Germinal center (tissue), 1 donor: Measurements from ENCODE around the gene SGCD.

Experiments used
- DNase-seq: peaks from one replicate; pipeline ENCODE4 v3.0.0; 2012; ENCODE audit warnings: mixed read lengths, low spot score

Gene SGCD

DNA sequence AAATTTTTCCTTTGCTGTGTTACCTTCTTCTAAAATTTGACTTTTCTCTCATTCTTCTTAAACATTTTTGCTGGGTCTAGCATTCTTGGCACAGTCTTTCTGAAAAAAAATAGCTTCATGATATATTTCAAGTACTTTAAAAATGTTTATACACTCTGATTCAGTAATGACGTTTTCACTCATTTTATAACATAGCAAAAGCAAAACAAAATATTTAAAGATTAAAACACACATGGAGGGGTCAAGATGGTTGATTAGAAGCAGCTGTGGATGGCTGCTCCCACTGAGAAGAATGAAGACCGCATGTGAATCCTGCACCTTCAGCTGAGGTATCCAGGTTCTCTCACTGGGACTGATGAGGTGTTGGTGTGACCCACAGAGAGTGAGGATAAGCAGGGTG, 188.2 kb downstream of the SGCD start:
- DNase-seq = no peak

DNA sequence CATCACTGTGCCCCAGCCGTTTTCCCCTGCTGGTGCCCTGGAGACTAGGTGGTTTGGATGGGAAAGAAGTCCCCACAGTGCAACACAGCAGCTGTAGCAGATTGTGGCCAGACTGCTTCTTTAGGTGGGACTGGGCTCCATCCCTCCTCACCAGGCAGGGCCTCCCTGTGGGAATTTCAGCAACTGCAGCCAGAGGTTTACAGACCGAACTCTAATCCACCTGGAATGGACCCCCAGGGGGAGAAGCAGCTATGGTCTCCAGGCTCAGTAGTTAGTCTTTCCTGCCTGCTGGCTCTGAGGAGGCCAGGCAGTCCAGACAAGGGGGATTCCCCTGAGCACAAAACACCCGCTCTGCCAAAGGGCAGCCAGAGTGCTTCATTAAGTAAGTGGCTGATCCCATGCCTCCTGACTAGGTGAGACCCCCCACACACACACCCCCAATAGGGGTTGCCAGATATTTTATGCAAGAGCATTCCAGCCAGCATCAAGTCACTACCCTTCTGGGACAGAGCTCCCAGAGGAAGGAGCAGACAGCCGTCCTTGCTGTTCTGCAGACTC, 188.9 kb downstream of the SGCD start:
- no peak for DNase-seq

- no peak for DNase-seq
Observed at GRCh38 chr5:156522651-156523529, 195.9 kb downstream of the SGCD start.

DNA sequence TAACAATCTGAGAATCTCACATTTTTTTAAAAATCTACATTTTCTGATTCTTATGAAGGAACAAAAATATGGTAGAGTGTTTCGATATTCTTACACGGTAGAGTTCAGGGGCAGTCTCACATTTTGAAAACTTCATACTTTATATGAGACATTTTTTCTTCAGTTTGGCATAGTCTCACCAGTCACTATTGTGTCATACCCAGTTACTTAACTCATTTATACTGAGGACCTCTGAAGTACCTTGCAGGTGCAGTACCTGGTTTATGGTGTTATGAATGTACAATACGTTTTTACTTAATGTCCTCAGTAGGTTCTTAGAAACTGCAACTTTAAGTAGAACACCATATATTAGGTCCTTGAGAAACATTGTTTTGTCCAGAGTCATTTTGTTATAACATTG, 196.6 kb downstream of the SGCD start:
- no peak for DNase-seq

- DNase-seq = no peak
Observed at GRCh38 chr5:156526081-156526925, 199.3 kb downstream of the SGCD start.

DNA sequence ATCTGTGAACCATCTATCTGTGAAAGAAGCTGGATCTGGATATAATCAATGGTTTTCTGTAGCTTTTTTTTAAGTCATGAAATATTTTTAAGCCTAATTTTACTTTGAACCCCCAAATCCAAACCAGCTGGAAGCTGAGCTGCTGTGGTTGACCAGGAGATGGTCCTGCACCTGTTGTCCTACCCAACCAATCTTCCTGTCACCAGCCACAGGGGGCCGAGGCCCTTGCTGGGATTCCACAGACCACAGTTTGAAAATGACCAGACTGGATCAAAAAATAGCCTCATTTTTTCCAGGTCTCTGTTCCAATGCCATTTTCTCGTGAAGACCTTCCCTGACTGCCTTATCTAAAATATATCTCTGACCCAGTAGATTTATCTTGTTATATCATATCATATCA, 200.6 kb downstream of the SGCD start:
- no peak for DNase-seq

- DNase-seq = no peak
Observed at GRCh38 chr5:156528673-156529072, 201.7 kb downstream of the SGCD start.

GRCh38 chr5:156529892-156530291, 202.9 kb downstream of the SGCD start:
- DNase-seq = no peak

GRCh38 chr5:156531199-156531598, 204.2 kb downstream of the SGCD start:
- no peak for DNase-seq

DNA sequence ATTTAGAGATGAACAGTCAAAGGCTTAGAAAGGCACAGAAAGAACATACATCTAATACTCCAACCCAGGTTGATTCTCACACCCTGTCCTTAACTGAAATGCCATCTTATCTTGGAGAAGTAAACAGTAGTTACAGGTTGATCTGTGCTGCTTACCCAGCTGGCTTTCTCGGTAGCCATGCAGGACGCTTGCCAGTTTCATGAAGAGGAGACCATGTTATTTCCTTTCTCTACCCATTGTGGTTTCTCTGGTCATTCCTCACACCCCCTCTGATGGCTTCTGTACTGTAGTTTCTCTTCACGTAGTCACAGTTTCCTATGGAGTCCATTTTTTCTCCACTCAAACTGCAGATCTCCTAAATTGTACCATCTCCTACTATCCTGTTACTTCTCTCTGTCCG, 206.0 kb downstream of the SGCD start:
- no peak for DNase-seq

GRCh38 chr5:156534085-156534484, 207.1 kb downstream of the SGCD start:
- DNase-seq = no peak

- no peak for DNase-seq
Observed at GRCh38 chr5:156534906-156535485, 208.0 kb downstream of the SGCD start.

- no peak for DNase-seq
Observed at GRCh38 chr5:156540491-156540890, 213.5 kb downstream of the SGCD start.

GRCh38 chr5:156541582-156541981, 214.6 kb downstream of the SGCD start:
- DNase-seq = no peak

DNA sequence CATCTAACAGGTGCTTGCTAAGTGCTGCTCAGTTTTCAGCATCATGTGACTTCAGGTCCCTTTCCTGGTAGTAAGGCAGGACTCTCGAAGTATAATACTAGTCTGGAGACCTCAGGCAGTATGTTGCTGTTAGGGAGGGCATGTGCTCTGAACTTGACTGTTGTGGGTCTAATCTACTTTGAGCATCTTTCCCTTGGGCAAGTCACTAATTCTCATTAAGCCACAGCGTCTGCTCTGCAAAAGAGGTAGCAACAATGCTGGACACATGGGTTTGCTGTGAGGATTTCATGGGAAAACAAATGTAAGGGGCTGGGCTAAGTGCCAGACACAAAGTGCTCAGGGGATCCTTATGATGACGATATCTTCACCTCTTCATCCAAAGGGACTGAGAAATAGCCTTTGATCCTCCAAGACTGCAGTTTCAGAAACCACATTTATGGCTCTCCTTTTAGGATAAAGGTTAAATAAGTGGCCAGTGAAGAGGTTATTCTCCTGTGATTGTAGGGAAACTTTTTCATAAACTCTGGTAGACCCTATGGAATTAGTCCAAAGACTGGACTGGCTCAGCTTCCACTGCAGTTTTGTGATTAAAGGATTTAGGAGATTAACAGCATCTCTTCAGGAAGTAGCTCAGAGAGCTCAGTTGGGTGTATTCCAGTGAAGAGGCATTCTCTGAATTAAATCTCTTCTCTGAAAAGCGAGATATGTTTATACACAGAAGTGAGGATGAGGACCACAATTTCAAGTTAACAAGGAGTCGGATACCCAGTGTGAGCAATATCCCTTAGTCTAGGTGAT, 216.6 kb downstream of the SGCD start:
- DNase-seq = no peak

GRCh38 chr5:156552855-156553358, 225.9 kb downstream of the SGCD start:
- no peak for DNase-seq

DNA sequence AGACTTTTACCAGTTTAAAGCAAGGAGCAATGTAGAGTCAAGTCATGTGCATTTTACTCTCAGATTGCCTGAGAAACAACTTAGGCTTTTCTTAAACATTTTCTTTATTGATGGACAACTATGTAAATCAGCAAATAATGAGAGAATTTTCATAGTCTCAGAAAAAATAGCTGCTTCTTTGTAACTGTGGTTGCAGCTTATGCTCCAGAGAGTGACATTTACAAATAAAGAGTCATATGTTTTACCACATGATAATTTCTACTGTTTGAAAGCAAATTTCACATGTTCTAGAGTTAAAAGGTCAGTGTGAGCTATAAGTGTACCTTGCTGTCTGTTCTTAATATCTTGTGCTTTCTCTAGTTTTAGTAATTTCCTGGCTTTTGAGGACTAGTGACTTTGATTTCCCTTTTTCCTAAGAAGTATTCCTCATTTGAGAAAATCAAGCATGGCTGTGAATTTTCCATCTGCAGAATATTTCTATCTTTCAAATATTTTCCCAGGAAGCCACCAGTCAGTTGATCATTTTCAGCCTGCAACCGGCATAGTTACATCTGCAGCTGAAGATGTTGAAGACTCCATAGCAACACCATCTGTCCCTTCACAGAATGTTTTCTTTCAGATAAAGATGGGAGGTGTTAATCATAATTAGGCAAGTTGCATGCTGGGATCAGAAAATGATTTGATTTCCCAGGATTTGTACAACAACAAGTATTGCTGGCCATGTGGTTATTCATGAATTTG, 229.9 kb downstream of the SGCD start:
- no peak for DNase-seq

DNA sequence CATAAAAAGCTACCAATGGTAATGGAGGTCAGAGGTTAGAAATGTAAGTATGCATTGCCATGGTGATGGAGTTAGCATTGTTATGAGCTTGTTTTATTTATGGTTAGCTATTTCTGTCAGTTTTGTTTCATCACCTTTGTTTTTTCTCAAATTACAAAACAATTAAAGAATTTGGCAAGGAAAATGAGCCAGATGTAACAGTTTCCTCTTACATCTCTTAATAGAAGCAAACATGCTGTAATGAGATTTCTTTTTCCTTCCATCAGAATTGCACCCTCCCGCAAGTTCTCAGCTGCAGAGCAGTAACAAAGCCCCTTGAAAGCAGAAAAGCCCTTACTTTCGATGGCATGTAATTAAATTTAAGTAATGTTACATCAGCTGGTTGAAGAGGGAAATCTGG, 233.0 kb downstream of the SGCD start:
- no peak for DNase-seq

DNA sequence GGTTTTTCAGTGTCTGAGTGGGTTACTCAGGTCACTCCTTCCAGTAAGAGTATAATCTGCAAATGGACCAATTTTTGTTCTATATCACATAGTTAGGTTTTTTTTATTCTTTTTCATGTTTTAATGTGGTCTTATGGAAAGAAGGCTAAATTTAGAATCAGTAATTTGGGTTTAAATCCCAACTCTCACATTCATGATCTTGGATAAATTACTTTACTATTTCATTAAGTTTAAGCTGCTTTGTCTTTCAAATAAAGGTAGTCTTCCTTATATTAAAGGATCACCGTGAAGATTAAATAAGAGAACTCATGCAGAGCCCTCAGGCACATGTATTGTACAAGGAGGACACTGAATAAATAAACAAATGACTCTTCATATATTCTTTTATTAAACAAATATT, 234.7 kb downstream of the SGCD start:
- DNase-seq = no peak

- no peak for DNase-seq
Observed at GRCh38 chr5:156570615-156571014, 243.7 kb downstream of the SGCD start.

DNA sequence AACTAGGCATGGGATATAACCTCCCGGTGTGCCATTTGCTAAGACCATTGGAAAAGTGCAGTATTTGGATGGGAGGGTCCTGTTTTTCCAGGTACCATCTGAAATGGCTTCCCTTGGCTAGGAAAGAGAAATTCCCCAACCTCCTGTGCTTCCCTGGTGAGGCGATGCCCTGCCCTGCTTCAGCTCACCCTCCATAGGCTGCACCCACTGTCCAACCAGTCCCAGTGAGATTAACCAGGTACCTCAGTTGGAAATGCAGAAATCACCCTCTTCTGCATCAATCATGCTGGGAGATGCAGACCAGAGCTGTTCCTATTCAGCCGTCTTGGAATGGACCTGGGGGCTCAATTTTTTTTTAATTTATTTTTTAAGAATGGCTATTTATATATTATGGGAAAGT, 254.8 kb downstream of the SGCD start:
- no peak for DNase-seq
